ENCODE measurements around the gene KIF27. TPM values are rescaled to one million over a fixed set of nuclear protein-coding genes. Genes with fewer than 3 reads are reported as not detected.
"Not testable (repeated sequence)": the region's sequence is repeated elsewhere in the genome, so short reads cannot be mapped to it uniquely, and the experiment has no call there.

The KIF27 gene
- total RNA-seq, 2 donors from 2014 or later, result 4.9 to 7.2 TPM

DNA sequence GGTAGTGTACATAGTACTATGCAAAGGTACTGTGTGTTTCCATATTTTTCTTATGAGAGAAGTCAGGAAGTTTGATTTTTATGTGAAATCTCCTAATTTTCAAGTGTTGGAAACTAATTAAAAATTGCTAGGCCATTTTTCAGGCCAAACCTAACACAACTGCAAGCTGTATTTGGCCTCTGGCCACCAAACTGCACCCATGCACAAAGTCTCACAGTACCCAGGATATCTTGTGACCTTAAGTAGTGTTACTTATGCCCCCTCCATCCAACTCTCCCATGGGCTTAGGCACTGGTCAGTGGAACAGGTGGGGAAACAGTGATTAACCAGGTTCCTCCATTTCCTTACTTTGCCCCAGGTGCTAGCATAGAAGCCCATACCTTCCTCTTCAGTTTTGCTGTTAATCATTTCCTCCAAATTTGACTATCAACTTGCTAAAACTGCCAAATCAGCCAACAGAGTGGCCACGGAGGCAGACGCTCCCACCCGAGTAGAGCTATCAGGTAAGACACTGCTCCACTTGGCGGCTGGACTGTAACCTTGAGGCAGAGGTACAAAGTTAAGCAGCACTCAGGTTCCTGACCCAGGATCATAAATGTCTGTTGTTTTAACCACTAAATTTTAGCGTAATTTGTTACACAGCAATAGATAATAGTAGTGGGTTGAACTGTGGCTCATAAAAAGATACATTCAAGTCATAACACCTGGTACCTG, 19.5 kb upstream of the KIF27 start:
- Mint-ChIP-seq H3K4me3 (no peak overlapping the region), H3K27me3 (no peaks in the 10 kb centered on the region), H3K4me1 (peaks cover 6% of the 10 kb centered on the region), H3K27ac (no peak overlapping the region), H3K36me3 (ENCODE audit: low read depth) (peaks cover 2% of the 10 kb centered on the region)
- DNase-seq (no peak), ATAC-seq (no peak)
- H3K9me3 ChIP-seq (ENCODE audit: control insufficient read depth, low read length, poor library complexity, severe bottlenecking), result no peaks in the 10 kb centered on the region

DNA sequence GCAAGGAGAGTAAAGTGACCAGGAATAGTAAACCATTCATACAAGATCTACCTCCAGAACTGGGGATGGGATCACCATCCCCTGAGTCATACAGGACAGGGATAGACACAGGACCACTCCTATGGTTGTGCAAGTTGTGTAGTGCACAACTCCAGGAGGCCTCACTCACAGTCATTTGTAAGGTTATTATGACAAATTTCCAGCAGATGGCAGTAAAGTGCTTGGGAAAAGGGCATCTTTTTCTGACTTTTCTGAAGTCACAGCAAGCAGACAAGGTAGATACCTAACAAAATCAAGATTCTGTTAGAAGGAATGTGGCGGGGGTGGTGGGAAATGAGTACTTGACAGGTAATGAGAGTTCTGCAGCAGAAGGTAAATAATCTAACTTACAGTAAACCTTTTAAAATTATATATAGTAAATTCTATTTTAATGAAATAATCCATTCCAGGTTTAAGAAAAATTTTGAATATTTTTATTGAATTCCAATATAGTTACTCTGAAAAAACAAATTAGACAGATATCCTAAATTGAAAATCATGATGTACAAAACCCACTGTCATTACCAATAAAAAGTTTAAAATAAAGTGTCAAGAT, 16.7 kb upstream of the KIF27 start:
- Mint-ChIP-seq H3K27me3 (no peaks in the 10 kb centered on the region), H3K27ac (no peak overlapping the region), H3K4me1 (peaks cover 6% of the 10 kb centered on the region), H3K4me3 (no peak overlapping the region), H3K36me3 (ENCODE audit: low read depth) (peaks cover 2% of the 10 kb centered on the region)
- DNase-seq (peak in 1 of 3 donors; percentile 21), ATAC-seq (peak; percentile 75)
- H3K9me3 ChIP-seq (ENCODE audit: control insufficient read depth, low read length, poor library complexity, severe bottlenecking), result no peaks in the 10 kb centered on the region

DNA sequence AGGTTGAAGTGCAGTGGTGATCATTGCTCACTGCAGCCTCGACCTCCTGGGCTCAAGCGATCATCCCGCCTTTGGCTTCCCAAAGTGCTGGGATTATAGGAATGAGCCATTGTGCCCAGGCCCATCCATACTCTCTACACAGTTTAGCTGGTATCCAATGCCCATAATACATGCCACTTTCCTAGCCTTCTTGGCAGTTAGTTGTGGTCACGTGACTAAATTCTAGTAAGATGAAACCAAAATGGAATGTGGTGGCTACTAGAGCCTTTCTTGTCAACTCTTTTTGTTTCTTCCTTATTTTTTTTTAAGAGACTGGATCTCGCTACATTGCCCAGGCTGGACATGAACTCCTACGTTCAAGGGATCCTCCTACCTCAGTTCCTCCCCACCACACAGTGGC, 15.3 kb upstream of the KIF27 start:
- ATAC-seq, result no peak
- peaks cover 2% of the 10 kb centered on the region for H3K36me3 Mint-ChIP-seq (ENCODE audit: low read depth)
- peaks cover 11% of the 10 kb centered on the region for H3K4me1 Mint-ChIP-seq
- H3K27me3 Mint-ChIP-seq, result no peaks in the 10 kb centered on the region
- no peak overlapping the region for H3K27ac Mint-ChIP-seq
- no peaks in the 10 kb centered on the region for H3K9me3 ChIP-seq (ENCODE audit: control insufficient read depth, low read length, poor library complexity, severe bottlenecking)
- no peak for DNase-seq
- no peak overlapping the region for H3K4me3 Mint-ChIP-seq

DNA sequence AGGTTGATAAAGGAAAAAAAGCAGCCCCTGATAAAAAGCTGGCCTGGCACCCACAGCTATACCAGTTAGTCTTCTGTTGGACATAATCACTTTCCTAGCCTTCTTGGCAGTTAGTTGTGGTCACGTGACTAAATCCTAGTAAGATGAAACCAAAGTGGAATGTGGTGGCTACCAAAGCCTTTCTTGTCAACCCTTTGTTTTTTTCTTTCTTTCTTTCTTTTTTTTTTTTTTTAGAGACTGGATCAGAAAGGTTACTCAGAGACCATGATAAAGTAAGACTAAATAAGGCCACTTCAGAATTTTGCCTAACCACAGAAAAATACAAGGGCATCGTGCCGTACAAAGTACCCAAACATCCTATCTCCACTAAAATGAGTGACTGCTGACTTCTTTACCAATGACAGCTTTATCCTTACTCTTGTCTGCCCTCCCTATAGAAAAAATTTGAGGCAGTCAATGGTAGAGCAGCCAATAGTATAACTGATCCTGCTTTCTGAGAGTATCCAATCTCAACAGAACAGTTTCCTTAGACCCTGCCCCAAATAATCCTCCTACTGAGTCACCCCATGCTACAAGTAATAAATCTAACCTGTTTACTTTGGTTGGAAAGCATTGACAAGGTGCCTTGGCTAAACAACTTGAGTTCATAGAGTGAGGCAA, 14.2 kb upstream of the KIF27 start:
- peaks cover 12% of the 10 kb centered on the region for H3K4me1 Mint-ChIP-seq
- DNase-seq (no peak), ATAC-seq (no peak)
- H3K4me3 Mint-ChIP-seq, result no peak overlapping the region
- H3K36me3 Mint-ChIP-seq (ENCODE audit: low read depth), result no peaks in the 10 kb centered on the region
- no peaks in the 10 kb centered on the region for H3K9me3 ChIP-seq (ENCODE audit: control insufficient read depth, low read length, poor library complexity, severe bottlenecking)
- H3K27ac Mint-ChIP-seq, result no peak overlapping the region
- H3K27me3 Mint-ChIP-seq, result no peaks in the 10 kb centered on the region

DNA sequence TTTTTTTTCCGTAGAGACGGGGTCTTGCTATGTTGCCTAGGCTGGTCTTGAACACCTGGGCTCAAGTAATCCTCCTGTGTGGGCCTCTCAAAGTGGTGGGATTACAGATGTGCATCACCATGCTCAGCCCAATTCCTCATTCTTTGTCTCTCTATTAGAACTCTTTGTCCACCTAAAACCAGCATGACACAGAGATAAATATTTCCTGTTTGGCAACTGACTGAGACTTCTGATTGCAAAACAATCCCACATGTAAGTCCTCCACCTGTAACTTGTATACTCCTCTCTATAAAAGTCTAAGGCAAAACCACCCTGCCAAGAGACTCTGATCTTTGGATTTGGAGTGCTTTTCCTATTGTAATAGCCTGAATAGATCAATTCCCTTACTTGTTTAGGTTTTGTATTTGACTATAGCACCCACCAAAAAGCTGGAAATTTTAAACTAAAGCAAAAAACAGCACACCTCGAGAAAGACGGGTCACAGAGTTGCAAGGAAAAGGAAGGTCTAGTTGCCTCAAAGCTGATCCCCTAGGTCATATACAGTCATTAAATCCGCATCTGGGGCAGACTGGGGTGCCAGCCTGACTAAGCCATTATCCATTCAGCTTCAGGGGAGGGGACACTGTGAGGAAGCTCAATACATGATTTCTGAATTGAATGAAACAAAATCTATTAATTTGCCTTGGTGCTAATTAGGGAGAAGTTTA, 13.5 kb upstream of the KIF27 start:
- Mint-ChIP-seq H3K4me1 (peaks cover 12% of the 10 kb centered on the region), H3K4me3 (no peak overlapping the region), H3K27me3 (no peaks in the 10 kb centered on the region), H3K27ac (no peak overlapping the region), H3K36me3 (ENCODE audit: low read depth) (no peaks in the 10 kb centered on the region)
- H3K9me3 ChIP-seq (ENCODE audit: control insufficient read depth, low read length, poor library complexity, severe bottlenecking), result no peaks in the 10 kb centered on the region
- no peak for DNase-seq
- ATAC-seq, result no peak

DNA sequence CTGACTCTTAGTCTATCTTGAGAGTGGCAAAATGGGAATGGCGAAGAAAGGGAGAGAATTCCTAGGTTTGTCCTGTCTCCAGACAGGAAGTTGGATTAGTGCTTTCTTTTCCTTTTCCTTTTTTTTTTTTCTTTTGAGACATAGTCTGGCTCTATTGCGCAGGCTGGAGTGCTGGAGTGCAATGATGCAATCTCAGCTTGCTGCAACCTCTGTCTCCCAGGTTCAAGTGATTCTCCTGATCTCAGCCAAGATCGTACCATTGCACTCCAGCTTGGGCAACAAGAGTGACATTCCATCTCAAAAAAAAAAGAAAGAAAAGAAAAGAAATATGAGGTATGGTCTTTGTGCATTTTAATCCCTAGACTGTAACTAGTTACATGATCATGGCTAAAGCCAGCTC, 12.6 kb upstream of the KIF27 start:
- Mint-ChIP-seq H3K4me1 (peaks cover 12% of the 10 kb centered on the region), H3K27me3 (no peaks in the 10 kb centered on the region), H3K4me3 (no peak overlapping the region), H3K27ac (no peak overlapping the region), H3K36me3 (ENCODE audit: low read depth) (no peaks in the 10 kb centered on the region)
- H3K9me3 ChIP-seq (ENCODE audit: control insufficient read depth, low read length, poor library complexity, severe bottlenecking), result no peaks in the 10 kb centered on the region
- ATAC-seq (no peak), DNase-seq (no peak)

DNA sequence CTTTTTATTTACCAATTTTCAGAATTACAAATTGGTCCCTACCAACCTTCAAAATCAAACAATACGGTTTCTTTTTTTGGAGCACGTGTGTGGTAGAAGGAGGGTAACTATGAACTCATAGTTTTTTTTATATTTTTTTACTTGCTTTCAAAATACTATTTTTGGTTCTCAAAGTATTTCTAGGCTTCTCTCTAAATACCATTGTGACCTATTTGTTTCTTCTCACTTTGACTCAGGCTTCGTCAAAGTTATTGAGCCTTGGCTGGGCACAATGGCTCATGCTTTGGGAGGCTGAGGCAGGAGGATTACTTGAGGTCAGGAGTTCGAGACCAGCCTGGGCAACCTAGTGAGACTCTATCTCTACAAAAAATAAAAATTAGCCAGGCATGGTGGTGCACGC, 11.6 kb upstream of the KIF27 start:
- H3K9me3 ChIP-seq (ENCODE audit: control insufficient read depth, low read length, poor library complexity, severe bottlenecking), result no peaks in the 10 kb centered on the region
- Mint-ChIP-seq H3K27me3 (no peaks in the 10 kb centered on the region), H3K4me1 (peaks cover 12% of the 10 kb centered on the region), H3K27ac (no peak overlapping the region), H3K4me3 (no peak overlapping the region), H3K36me3 (ENCODE audit: low read depth) (no peaks in the 10 kb centered on the region)
- DNase-seq, result no peak
- no peak for ATAC-seq

DNA sequence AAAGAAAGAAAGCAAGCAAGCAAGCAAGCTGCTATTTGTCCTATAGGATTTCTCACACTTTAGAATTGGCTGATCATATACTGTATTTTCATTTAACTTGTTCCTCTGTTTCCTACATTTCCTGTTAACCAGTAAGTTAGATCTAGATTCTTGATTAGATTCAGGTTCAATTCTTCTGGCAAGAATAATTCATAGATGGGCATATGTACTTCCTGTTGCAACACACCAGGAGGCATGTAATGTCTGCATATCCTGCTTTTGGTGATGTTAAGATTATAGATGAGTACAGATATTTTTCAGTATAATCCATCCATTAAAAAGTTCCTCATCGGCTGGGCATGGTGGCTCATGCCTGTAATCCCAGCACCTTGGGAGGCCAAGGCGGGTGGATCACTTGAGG, 10.8 kb upstream of the KIF27 start:
- H3K36me3 Mint-ChIP-seq (ENCODE audit: low read depth), result no peaks in the 10 kb centered on the region

DNA sequence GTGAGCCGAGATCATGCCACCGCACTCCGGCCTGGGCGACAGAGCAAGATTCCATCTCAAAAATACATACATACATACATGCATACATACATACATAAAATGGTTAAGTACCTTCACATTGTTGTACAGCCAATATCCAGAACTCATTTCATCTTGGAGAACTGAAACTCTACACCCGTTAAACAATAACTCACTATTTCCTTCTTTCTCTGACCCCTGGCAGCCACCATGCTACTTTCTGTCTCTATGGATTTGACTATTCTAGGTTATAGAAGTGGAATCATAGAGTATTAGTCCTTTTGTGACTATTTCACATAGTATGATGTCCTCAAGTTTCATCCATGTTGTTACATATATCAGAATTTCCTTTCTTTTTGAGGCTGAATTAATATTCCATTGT, 9.6 kb upstream of the KIF27 start:
- Mint-ChIP-seq H3K36me3 (ENCODE audit: low read depth) (no peaks in the 10 kb centered on the region), H3K4me1 (peaks cover 12% of the 10 kb centered on the region), H3K4me3 (no peak overlapping the region), H3K27me3 (no peaks in the 10 kb centered on the region), H3K27ac (no peak overlapping the region)
- DNase-seq (no peak), ATAC-seq (no peak)
- H3K9me3 ChIP-seq (ENCODE audit: control insufficient read depth, low read length, poor library complexity, severe bottlenecking), result no peaks in the 10 kb centered on the region

More for the DNA sequence above, 10.8 kb upstream of the KIF27 start:
- H3K27ac Mint-ChIP-seq, result no peak overlapping the region
- DNase-seq (no peak), ATAC-seq (no peak)
- H3K9me3 ChIP-seq (ENCODE audit: control insufficient read depth, low read length, poor library complexity, severe bottlenecking), result no peaks in the 10 kb centered on the region
- peaks cover 12% of the 10 kb centered on the region for H3K4me1 Mint-ChIP-seq
- no peak overlapping the region for H3K4me3 Mint-ChIP-seq
- H3K27me3 Mint-ChIP-seq, result no peaks in the 10 kb centered on the region

DNA sequence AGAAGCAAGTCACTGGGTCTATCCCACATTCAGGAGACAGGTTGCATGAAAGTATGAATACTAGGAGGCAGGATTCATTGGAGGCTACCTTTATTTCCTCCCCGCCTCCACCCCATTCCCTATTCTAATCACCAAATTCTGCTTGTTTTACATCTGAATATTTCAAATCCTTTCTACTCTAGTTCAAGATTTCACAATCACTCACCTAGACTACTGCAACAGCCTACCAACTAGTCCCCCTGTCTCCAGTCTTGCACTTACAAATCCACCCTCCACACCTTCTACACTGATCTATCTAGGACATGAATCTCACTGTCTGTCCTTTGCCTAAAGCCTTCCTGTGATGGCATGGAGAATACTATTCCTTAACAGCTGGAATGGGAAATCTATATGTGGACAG, 6.4 kb upstream of the KIF27 start:
- peaks cover 12% of the 10 kb centered on the region for H3K4me1 Mint-ChIP-seq
- H3K36me3 Mint-ChIP-seq (ENCODE audit: low read depth), result no peaks in the 10 kb centered on the region
- H3K27me3 Mint-ChIP-seq, result no peaks in the 10 kb centered on the region
- ATAC-seq (no peak), DNase-seq (no peak)
- H3K4me3 Mint-ChIP-seq, result no peak overlapping the region
- H3K27ac Mint-ChIP-seq, result no peak overlapping the region
- no peaks in the 10 kb centered on the region for H3K9me3 ChIP-seq (ENCODE audit: control insufficient read depth, low read length, poor library complexity, severe bottlenecking)

DNA sequence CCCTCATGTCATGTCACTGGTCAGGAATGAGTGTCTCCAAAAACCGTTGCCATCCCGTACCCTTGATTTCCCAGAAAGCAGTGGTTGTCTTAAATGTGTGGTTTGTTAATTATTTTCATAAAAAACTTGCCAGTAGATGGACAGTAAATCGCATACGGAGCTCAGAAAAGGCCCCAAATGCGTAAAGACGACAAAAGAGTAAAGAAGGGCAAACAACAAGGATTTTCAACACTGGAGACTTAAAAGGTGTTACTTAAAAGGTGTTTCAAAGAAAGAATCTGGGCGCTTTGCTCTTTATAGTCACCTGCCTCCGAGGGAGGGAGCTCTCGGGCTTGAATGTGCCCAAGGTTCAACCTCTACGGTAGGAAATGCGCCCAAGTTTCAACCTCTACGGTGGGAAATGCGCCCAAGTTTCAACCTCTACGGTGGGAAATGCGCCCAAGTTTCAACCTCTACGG, 734 bp downstream of the KIF27 start:
- peaks cover 13% of the 10 kb centered on the region for H3K4me1 Mint-ChIP-seq
- H3K9me3 ChIP-seq (ENCODE audit: control insufficient read depth, low read length, poor library complexity, severe bottlenecking), result no peaks in the 10 kb centered on the region
- peak overlapping the region; percentile 93 for H3K27ac Mint-ChIP-seq
- H3K27me3 Mint-ChIP-seq, result no peaks in the 10 kb centered on the region
- H3K36me3 Mint-ChIP-seq (ENCODE audit: low read depth), result no peaks in the 10 kb centered on the region
- DNase-seq, result no peak
- H3K4me3 Mint-ChIP-seq, result peak overlapping the region; percentile 91
- ATAC-seq, result peak; percentile 52

DNA sequence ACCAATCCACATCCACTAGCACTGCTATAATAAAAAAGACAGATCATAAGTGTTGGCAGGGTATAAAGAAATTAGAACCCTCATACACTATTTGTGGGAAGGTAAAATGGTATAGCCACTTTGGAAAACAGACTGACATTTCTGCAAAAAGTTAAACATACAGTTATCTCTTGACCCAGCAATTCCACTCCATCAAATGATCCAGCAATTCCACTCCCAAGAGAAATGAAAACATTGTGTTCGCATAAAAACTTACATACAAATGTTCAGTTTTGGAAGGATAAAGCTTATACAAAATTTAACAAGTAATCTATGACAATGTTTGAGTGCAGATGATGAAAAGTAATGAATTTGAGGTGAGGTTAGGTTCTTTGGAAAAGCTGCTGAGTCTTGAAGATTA, 2.1 kb downstream of the KIF27 start:
- Mint-ChIP-seq H3K4me1 (peaks cover 13% of the 10 kb centered on the region), H3K27ac (no peak overlapping the region), H3K27me3 (no peaks in the 10 kb centered on the region), H3K4me3 (no peak overlapping the region), H3K36me3 (ENCODE audit: low read depth) (no peaks in the 10 kb centered on the region)
- ATAC-seq (no peak), DNase-seq (no peak)
- no peaks in the 10 kb centered on the region for H3K9me3 ChIP-seq (ENCODE audit: control insufficient read depth, low read length, poor library complexity, severe bottlenecking)

DNA sequence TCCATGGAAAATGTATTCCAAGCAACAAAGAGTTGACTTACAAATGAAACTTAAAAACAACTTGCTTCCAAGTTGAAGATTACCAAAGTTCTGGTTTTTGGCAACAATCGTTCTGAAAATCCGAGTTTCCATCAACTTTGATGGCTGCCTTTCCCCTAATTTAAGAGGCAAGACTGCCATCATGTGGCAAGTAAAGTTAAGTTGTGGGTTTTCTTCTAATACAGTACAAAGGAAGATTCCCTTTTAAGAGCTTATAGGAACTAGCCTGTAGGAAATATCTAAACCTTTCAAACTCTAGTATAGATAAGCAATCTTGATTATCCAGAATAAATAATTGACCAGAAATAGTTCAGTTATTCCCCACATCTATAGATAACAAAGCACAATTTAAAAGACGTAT, 9.0 kb downstream of the KIF27 start:
- H3K27ac Mint-ChIP-seq; H3K9me3 ChIP-seq (ENCODE audit: control insufficient read depth, low read length, poor library complexity, severe bottlenecking); H3K4me1 Mint-ChIP-seq; H3K27me3 Mint-ChIP-seq; H3K36me3 Mint-ChIP-seq (ENCODE audit: low read depth); DNase-seq; H3K4me3 Mint-ChIP-seq: not testable (repeated sequence)
- peak; percentile 79 for ATAC-seq
